Right atrium auricular region (tissue), 2 donors: ENCODE data around the gene KCNMA1. TPM values are rescaled to one million over a fixed set of nuclear protein-coding genes. Genes with fewer than 3 reads are reported as not detected.

ENCODE experiments used
- DNase-seq: peaks from one replicate; pipeline ENCODE4 v3.0.0-alpha.2; 2019; ENCODE audit warnings: low spot score
- H3K27ac ChIP-seq, 2 donors: fragments of 200-600 bp; sonication (generic); 1 replicate in 1 of 2; 2 replicates in 1 of 2; pipeline ENCODE4 v1.5.1; 2016 to 2019
- H3K27me3 ChIP-seq, 2 donors: fragments of 200-600 bp; sonication (generic); one replicate each; pipeline versions ENCODE4 v1.5.1 to v1.6.0; 2017 to 2019
- H3K36me3 ChIP-seq: fragments of 200-600 bp; sonication (generic); one replicate; pipeline ENCODE4 v1.5.1; 2016
- H3K4me1 ChIP-seq, 2 donors: fragments of 200-600 bp; sonication (generic); one replicate each; pipeline versions ENCODE4 v1.5.1 to v1.6.0; 2017 to 2019
- H3K4me3 ChIP-seq, 2 donors: fragments of 200-600 bp; sonication (generic); 1 replicate in 1 of 2; 2 replicates in 1 of 2; pipeline ENCODE4 v1.5.1; 2017 to 2019; ENCODE audit warnings: mild to moderate bottlenecking in 1 of 2, moderate library complexity in 1 of 2
- H3K9me3 ChIP-seq, 2 donors: fragments of 200-600 bp; sonication (generic); one replicate each; pipeline ENCODE4 v1.5.1; 2019
- CTCF ChIP-seq, 2 donors: fragments of 200-600 bp; sonication (generic); IDR thresholded peaks; one replicate each; pipeline ENCODE4 v1.5.1; 2019; ENCODE audit warnings: antibody characterized with exemption in 2 of 2
- total RNA-seq, 2 donors: library from RNA; depleted of rRNA; stranded (reverse); fragments of >200 nt; gene quantifications; one replicate each; pipeline ENCODE4 v1.1.0, GENCODE V29; 2016

KCNMA1 gene
- total RNA-seq, 2 donors from 2014 or later, result 2.3 to 3.5 TPM

GRCh38 chr10:77267703-77268675 is 369.6 kb downstream of the KCNMA1 start:
- Histone ChIP-seq H3K4me1 (no peaks in the 10 kb centered on the region), H3K27me3 (no peaks in the 10 kb centered on the region), H3K27ac (no peak overlapping the region), H3K36me3 (no peaks in the 10 kb centered on the region), H3K9me3 (no peaks in the 10 kb centered on the region), H3K4me3 (no peak overlapping the region)
- TF ChIP-seq CTCF (IDR thresholded peaks at IDR 0.05), result no peak
- DNase-seq, result no peak

- TF ChIP-seq CTCF (IDR thresholded peaks at IDR 0.05), result no peak
Measured at GRCh38 chr10:77266242-77266641, 371.4 kb downstream of the KCNMA1 start.

GRCh38 chr10:77264527-77264926 is 373.1 kb downstream of the KCNMA1 start:
- no peak for TF ChIP-seq CTCF (IDR thresholded peaks at IDR 0.05)

More at GRCh38 chr10:77266242-77266641, 371.4 kb downstream of the KCNMA1 start:
- H3K4me1 ChIP-seq, result no peaks in the 10 kb centered on the region
- no peak overlapping the region for H3K4me3 ChIP-seq
- no peaks in the 10 kb centered on the region for H3K36me3 ChIP-seq
- no peaks in the 10 kb centered on the region for H3K27me3 ChIP-seq
- H3K27ac ChIP-seq, result no peak overlapping the region
- DNase-seq, result no peak
- no peaks in the 10 kb centered on the region for H3K9me3 ChIP-seq

GRCh38 chr10:77264107-77264506 is 373.5 kb downstream of the KCNMA1 start:
- Histone ChIP-seq H3K27ac (no peak overlapping the region), H3K27me3 (no peaks in the 10 kb centered on the region), H3K9me3 (no peaks in the 10 kb centered on the region), H3K36me3 (no peaks in the 10 kb centered on the region), H3K4me1 (no peaks in the 10 kb centered on the region), H3K4me3 (no peak overlapping the region)
- no peak for DNase-seq
- TF ChIP-seq CTCF (IDR thresholded peaks at IDR 0.05), result no peak

More at GRCh38 chr10:77264527-77264926, 373.1 kb downstream of the KCNMA1 start:
- Histone ChIP-seq H3K27ac (no peak overlapping the region), H3K4me1 (no peaks in the 10 kb centered on the region), H3K27me3 (no peaks in the 10 kb centered on the region), H3K36me3 (no peaks in the 10 kb centered on the region), H3K4me3 (no peak overlapping the region), H3K9me3 (no peaks in the 10 kb centered on the region)
- no peak for DNase-seq

GRCh38 chr10:77263700-77264099 is 373.9 kb downstream of the KCNMA1 start:
- no peaks in the 10 kb centered on the region for H3K36me3 ChIP-seq
- TF ChIP-seq CTCF (IDR thresholded peaks at IDR 0.05), result no peak
- H3K9me3 ChIP-seq, result no peaks in the 10 kb centered on the region
- no peaks in the 10 kb centered on the region for H3K4me1 ChIP-seq
- H3K4me3 ChIP-seq, result no peak overlapping the region
- no peak overlapping the region for H3K27ac ChIP-seq
- no peak for DNase-seq
- H3K27me3 ChIP-seq, result no peaks in the 10 kb centered on the region
